HL-60 (cell line): Measurements from ENCODE around the gene FBXO8.

Source experiments
- DNase-seq, 2 experiments: peaks; one replicate each; pipeline ENCODE4 v3.0.0-alpha.2; 2010 to 2020; ENCODE audit warnings: low read depth in 1 of 2, low spot score in 1 of 2
- H3K27ac ChIP-seq: fragments of 250-450 bp; sonication (Bioruptor Pico); replicated peaks from 2 replicates; pipeline ENCODE4 v1.5.1; 2020; ENCODE audit warnings: mild to moderate bottlenecking, moderate library complexity
- H3K27me3 ChIP-seq: fragments of 250-450 bp; sonication (Bioruptor Pico); 2 replicates; pipeline ENCODE4 v1.5.1; 2021; ENCODE audit warnings: mild to moderate bottlenecking, moderate library complexity; ENCODE audit not compliant: insufficient read depth, poor library complexity, severe bottlenecking
- H3K4me3 ChIP-seq: replicated peaks from 2 replicates; pipeline ENCODE4 v1.5.1; 2011; ENCODE audit warnings: mild to moderate bottlenecking, control low read depth, low read length; ENCODE audit not compliant: insufficient read depth
- GABPA ChIP-seq: IDR thresholded peaks from 2 replicates; pipeline ENCODE4 v1.6.1; 2012; ENCODE audit warnings: low read depth
- POLR2AphosphoS5 ChIP-seq: IDR thresholded peaks from 2 replicates; pipeline ENCODE4 v1.6.1; 2012; ENCODE audit warnings: low read depth
- SPI1 ChIP-seq: IDR thresholded peaks from 2 replicates; pipeline ENCODE4 v1.6.1; 2012; ENCODE audit warnings: low read depth, mild to moderate bottlenecking, borderline replicate concordance
- TF ChIP-seq, protein P1 (sequence below): IDR thresholded peaks from 2 replicates; pipeline ENCODE4 v1.6.1; 2012; ENCODE audit warnings: low read depth; ENCODE audit not compliant: insufficient replicate concordance
- TF ChIP-seq, protein P2 (sequence below): IDR thresholded peaks from one replicate; pipeline ENCODE4 v1.5.1; 2011; ENCODE audit warnings: low read length, control low read depth, inconsistent platforms; ENCODE audit not compliant: insufficient read depth

FBXO8 gene

GRCh38 chr4:174215961-174216680, 67.3 kb downstream of the FBXO8 start:
- DNase-seq: no peak
- Histone ChIP-seq H3K27me3 (peaks cover 90% of the 10 kb centered on the region), H3K27ac (no peak overlapping the region), H3K4me3 (no peak overlapping the region)
- no peak for TF ChIP-seq GABPA
- TF ChIP-seq, protein P1, sequence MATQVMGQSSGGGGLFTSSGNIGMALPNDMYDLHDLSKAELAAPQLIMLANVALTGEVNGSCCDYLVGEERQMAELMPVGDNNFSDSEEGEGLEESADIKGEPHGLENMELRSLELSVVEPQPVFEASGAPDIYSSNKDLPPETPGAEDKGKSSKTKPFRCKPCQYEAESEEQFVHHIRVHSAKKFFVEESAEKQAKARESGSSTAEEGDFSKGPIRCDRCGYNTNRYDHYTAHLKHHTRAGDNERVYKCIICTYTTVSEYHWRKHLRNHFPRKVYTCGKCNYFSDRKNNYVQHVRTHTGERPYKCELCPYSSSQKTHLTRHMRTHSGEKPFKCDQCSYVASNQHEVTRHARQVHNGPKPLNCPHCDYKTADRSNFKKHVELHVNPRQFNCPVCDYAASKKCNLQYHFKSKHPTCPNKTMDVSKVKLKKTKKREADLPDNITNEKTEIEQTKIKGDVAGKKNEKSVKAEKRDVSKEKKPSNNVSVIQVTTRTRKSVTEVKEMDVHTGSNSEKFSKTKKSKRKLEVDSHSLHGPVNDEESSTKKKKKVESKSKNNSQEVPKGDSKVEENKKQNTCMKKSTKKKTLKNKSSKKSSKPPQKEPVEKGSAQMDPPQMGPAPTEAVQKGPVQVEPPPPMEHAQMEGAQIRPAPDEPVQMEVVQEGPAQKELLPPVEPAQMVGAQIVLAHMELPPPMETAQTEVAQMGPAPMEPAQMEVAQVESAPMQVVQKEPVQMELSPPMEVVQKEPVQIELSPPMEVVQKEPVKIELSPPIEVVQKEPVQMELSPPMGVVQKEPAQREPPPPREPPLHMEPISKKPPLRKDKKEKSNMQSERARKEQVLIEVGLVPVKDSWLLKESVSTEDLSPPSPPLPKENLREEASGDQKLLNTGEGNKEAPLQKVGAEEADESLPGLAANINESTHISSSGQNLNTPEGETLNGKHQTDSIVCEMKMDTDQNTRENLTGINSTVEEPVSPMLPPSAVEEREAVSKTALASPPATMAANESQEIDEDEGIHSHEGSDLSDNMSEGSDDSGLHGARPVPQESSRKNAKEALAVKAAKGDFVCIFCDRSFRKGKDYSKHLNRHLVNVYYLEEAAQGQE: no peak

GRCh38 chr4:174215057-174215456, 68.4 kb downstream of the FBXO8 start:
- TF ChIP-seq, protein P2, sequence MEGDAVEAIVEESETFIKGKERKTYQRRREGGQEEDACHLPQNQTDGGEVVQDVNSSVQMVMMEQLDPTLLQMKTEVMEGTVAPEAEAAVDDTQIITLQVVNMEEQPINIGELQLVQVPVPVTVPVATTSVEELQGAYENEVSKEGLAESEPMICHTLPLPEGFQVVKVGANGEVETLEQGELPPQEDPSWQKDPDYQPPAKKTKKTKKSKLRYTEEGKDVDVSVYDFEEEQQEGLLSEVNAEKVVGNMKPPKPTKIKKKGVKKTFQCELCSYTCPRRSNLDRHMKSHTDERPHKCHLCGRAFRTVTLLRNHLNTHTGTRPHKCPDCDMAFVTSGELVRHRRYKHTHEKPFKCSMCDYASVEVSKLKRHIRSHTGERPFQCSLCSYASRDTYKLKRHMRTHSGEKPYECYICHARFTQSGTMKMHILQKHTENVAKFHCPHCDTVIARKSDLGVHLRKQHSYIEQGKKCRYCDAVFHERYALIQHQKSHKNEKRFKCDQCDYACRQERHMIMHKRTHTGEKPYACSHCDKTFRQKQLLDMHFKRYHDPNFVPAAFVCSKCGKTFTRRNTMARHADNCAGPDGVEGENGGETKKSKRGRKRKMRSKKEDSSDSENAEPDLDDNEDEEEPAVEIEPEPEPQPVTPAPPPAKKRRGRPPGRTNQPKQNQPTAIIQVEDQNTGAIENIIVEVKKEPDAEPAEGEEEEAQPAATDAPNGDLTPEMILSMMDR: no peak
- no peak for TF ChIP-seq POLR2AphosphoS5
- TF ChIP-seq, protein P1: no peak
- no peak for DNase-seq
- Histone ChIP-seq H3K27me3 (peaks cover 86% of the 10 kb centered on the region), H3K27ac (no peak overlapping the region), H3K4me3 (no peak overlapping the region)

GRCh38 chr4:174214101-174214878, 69.2 kb downstream of the FBXO8 start:
- no peak for TF ChIP-seq SPI1
- no peak for TF ChIP-seq POLR2AphosphoS5
- TF ChIP-seq, protein P2: no peak
- TF ChIP-seq, protein P1: no peak
- no peak for TF ChIP-seq GABPA
- H3K27me3 ChIP-seq: peaks cover 84% of the 10 kb centered on the region
- no peak overlapping the region for H3K4me3 ChIP-seq
- no peak for DNase-seq
- no peak overlapping the region for H3K27ac ChIP-seq
